Stromal cell of bone marrow (primary cell): ENCODE results near the gene SLAIN1.
A peak's percentile ranks its signal among the peaks of the same experiment; 100 is the strongest.

ENCODE experiments used
- DNase-seq: peaks from one replicate; pipeline ENCODE4 v3.0.0-alpha.2; 2012; ENCODE audit warnings: low read depth

Gene SLAIN1

GRCh38 chr13:77751513-77752456 lies 54.3 kb downstream of the SLAIN1 start:
- peak; percentile 20 for DNase-seq

- no peak for DNase-seq
Measured at GRCh38 chr13:77752512-77753069, 55.1 kb downstream of the SLAIN1 start.

- DNase-seq, result no peak
Measured at GRCh38 chr13:77760893-77761292, 63.4 kb downstream of the SLAIN1 start.

DNA sequence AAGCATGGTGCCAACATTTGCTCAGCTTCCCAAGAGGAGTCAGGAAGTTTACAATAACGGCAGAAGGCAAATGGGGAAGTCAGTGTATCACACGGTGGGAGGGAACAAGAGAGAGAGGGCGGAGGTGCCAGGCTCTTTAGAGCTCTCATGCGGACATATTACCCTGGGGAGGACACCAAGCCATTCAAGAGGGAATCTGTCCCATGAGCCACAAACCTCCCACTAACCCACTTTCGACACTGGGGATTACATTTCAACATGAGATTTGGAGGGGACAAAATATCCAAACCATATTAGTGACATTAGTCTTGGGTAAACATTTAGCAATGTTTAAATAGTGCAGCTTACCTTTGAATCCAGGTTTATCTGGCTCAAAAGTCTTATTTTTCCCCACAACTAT lies 69.9 kb downstream of the SLAIN1 start:
- DNase-seq, result no peak

- no peak for DNase-seq
Measured at GRCh38 chr13:77774181-77774580, 76.7 kb downstream of the SLAIN1 start.

- DNase-seq, result no peak
Measured at GRCh38 chr13:77776704-77777103, 79.2 kb downstream of the SLAIN1 start.

- peak; percentile 26 for DNase-seq
Measured at GRCh38 chr13:77779552-77780272, 82.2 kb downstream of the SLAIN1 start.

GRCh38 chr13:77781808-77782207 lies 84.3 kb downstream of the SLAIN1 start:
- no peak for DNase-seq

GRCh38 chr13:77784515-77784914 lies 87.0 kb downstream of the SLAIN1 start:
- no peak for DNase-seq

DNA sequence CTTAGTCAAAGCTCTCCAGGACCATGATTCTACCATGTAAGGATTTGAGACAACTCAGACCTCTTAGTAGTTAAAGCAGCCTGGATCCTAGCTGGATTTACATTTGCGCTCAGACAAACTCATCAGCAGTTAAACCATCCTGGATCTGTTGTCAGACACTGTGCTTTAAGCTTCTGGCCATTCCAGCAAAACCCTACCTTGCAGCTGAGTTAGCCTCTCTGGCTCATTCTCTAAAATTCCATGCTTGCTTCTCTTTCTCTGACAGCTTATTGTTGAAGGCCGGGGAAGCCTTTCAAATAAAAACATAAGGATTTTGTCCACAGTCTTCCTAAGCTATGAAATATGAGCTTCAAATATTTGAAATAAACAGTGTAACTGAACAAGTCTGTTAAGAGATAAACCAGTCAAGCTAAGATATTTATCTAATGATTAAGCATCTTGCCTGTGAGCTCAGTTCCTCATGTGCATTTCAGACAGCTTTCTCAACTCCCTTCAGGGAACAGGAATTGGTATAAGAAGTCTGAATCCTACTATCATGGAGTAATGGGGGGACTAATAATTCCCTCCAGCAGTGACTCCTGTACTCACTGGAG lies 89.3 kb downstream of the SLAIN1 start:
- DNase-seq, result no peak

- no peak for DNase-seq
Measured at GRCh38 chr13:77789376-77789775, 91.9 kb downstream of the SLAIN1 start.

DNA sequence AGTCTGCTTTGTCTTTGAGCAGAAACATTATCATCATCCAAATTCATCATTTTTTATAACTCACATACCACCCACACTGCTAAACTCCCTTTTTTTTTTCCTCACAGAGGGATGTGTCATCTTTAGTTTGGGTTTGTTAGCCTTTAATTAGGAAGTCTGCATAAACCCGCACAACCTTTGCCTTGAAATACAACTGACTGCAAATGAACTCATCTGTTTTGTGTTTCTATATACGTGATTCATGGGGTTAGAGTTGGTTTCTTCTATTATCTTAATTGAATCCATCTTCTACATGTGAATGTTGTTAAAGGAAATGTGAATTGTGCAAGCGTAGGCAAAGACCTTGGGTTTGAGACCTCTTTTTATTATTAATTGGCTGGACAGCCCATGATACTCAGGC lies 102.7 kb downstream of the SLAIN1 start:
- DNase-seq, result no peak

DNA sequence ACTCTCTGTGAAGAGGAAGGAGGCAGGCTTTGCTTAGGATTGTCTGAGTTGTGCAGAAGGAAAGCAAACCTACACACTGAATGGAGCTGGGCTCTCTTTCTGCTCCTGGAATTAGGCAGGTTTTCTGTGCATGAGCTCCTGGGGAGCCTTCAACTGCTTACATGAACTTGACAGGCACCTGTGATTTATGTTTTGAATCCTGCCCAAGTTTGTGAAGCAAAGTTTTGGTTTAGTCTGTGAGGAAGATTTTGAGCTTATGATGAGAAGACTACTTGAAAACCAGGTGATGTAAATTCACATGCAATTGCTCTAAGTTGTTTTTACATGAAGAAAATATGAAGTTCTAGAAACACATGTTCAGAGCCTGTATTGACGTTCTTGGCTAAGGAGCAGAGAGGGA lies 109.0 kb downstream of the SLAIN1 start:
- no peak for DNase-seq

- DNase-seq, result no peak
Measured at GRCh38 chr13:77807431-77808135, 110.1 kb downstream of the SLAIN1 start.

GRCh38 chr13:77810430-77810829 lies 112.9 kb downstream of the SLAIN1 start:
- DNase-seq, result no peak

GRCh38 chr13:77810878-77811277 lies 113.4 kb downstream of the SLAIN1 start:
- no peak for DNase-seq

DNA sequence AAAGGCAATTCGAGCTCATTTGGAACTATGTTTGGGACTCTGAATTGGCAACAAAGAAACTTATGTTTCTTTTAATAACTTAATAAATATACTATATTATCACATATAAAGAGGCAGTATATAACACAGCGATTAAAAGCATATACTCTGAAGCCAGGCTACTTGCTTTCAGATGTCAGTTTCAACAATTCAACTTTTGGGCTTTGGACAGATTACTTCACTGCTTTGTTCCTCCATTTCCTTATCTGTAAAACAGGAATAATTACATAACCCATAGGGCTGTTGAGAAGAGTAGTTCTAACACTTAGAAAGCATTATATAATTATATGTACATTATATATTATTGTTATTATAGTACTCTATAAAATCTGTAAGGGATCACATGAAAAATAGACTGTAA lies 113.9 kb downstream of the SLAIN1 start:
- DNase-seq, result no peak

DNA sequence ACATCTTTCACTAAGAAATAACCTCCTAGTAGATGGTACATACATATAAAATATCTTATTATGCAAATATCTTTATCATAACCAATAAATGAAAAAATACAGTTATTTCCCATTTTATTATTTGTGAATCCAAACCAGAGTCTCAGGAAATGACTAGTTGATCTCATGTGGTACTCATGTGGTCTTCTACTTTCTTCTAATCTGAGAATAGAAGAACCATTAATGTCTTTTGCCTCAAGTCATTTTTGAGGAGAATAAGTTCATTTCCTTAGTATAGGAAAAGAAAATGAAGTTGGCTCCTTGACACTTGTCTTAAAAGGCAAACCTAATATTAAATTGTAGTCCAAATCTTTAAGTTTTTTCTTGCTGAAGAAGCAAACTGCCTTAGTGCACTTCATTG lies 114.5 kb downstream of the SLAIN1 start:
- DNase-seq, result no peak
